Adrenal gland (tissue), 5 donors: ENCODE measurements around the gene ASAP2.

Experiments used
- CTCF ChIP-seq, 6 experiments: fragments of 450-650 bp in 4 of 6; fragments of 200-600 bp in 2 of 6; sonication (generic) in 1 of 6; IDR thresholded peaks; 1 replicate in 5 of 6; 2 replicates in 1 of 6; pipeline versions ENCODE4 v1.5.1 to v1.8.0; 2016 to 2021; ENCODE audit warnings: antibody characterized with exemption in 6 of 6, mild to moderate bottlenecking in 2 of 6, moderate library complexity in 1 of 6
- POLR2A ChIP-seq, 2 donors: fragments of 450-650 bp; IDR thresholded peaks; one replicate each; pipeline ENCODE4 v1.6.1; 2017; ENCODE audit warnings: antibody characterized with exemption in 2 of 2, mild to moderate bottlenecking in 2 of 2, moderate library complexity in 1 of 2
- donor health status: DM: no; HTN: no; CAD: no.

GRCh38 chr2:9264301-9264700, 57.7 kb downstream of the ASAP2 start:
- TF ChIP-seq POLR2A (IDR thresholded peaks at IDR 0.05) (no peak), CTCF (IDR thresholded peaks at IDR 0.05) (no peak)
